HepG2 (cell line): ENCODE measurements around the gene QKI. TPM values are rescaled to one million over a fixed set of nuclear protein-coding genes. Genes with fewer than 3 reads are reported as not detected.

ENCODE experiments used
- ATAC-seq: fragments of 200-7000 bp; cut with Tn5 transposase; 3 replicates; pipeline ENCODE4 v1.9.1; 2020; ENCODE audit warnings: mild to moderate bottlenecking, moderate library complexity
- BruUV-seq: library from RNA; stranded (reverse); fragments of 400-500 nt; replicated peaks from 2 replicates; lab custom pipeline; 2021; lab: Mats Ljungman, UMichigan
- CTCF ChIA-PET: fragments of 300-600 bp; formaldehyde crosslinking; extraction: SDS; loops from one replicate; lab custom pipeline; 2021; ENCODE audit warnings: low total read pairs, inconsistent platforms, low intra/inter-chr PET ratio; lab: Yijun Ruan, JAX
- POLR2A ChIA-PET: fragments of 350-600 bp; sonication (Branson Sonifier 250); formaldehyde crosslinking; loops from one replicate; lab custom pipeline; 2020; ENCODE audit warnings: antibody characterized with exemption, inconsistent platforms; lab: Yijun Ruan, JAX
- DNase-seq: peaks from one replicate; pipeline ENCODE4 v3.0.0-alpha.2; 2015; ENCODE audit warnings: low spot score
- FAIRE-seq: peaks from 3 replicates; lab custom pipeline; 2011; peaks lifted over from hg19 to GRCh38; lab: Jason Lieb, UNC
- H2AFZ ChIP-seq: one replicate; pipeline ENCODE4 v1.6.1; 2011; ENCODE audit warnings: low read length, inconsistent platforms
- H3K27ac ChIP-seq: fragments of 300-600 bp; 3 replicates; pipeline ENCODE4 v1.8.0; 2011; ENCODE audit warnings: mixed run types, mild to moderate bottlenecking, mixed read lengths, low read length, inconsistent platforms; ENCODE audit not compliant: insufficient read depth; ENCODE audit errors: extremely low read length
- H3K27me3 ChIP-seq, 2 experiments: fragments of 200-600 bp in 1 of 2; 2 replicates in 1 of 2; 3 replicates in 1 of 2; pipeline versions ENCODE4 v1.6.0 to v1.8.0; 2011; ENCODE audit warnings: low read length in 2 of 2, mild to moderate bottlenecking in 2 of 2, moderate library complexity in 2 of 2, inconsistent platforms in 1 of 2; ENCODE audit not compliant: insufficient read depth in 2 of 2, control insufficient read depth in 1 of 2
- H3K36me3 ChIP-seq, 2 experiments: fragments of 200-600 bp in 1 of 2; replicated peaks in 1 of 2; 2 replicates in 1 of 2; 3 replicates in 1 of 2; pipeline versions ENCODE4 v1.5.1 to v1.8.0; 2011; ENCODE audit warnings: low read length in 2 of 2, inconsistent platforms in 1 of 2; ENCODE audit not compliant: insufficient read depth in 2 of 2, control insufficient read depth in 1 of 2
- H3K4me1 ChIP-seq: 2 replicates; pipeline ENCODE4 v1.5.1; 2012; ENCODE audit warnings: low read length, inconsistent platforms; ENCODE audit not compliant: insufficient read depth
- H3K4me2 ChIP-seq: 2 replicates; pipeline ENCODE4 v1.6.0; 2011; ENCODE audit warnings: low read depth, low read length, inconsistent platforms
- H3K4me3 ChIP-seq, 3 experiments: fragments of 200-600 bp in 1 of 3; sonication (generic), shearing (Covaris generic) in 1 of 3; replicated peaks in 1 of 3; 2 replicates each; pipeline ENCODE4 v1.5.1; 2011 to 2016; ENCODE audit warnings: low read length in 3 of 3, inconsistent platforms in 2 of 3, low read depth in 2 of 3, mild to moderate bottlenecking in 2 of 3, control low read depth in 1 of 3, mixed read lengths in 1 of 3; ENCODE audit not compliant: insufficient read depth in 1 of 3
- H3K79me2 ChIP-seq: one replicate; pipeline ENCODE4 v1.6.1; 2011; ENCODE audit warnings: low read length, inconsistent platforms; ENCODE audit not compliant: insufficient read depth
- H3K9ac ChIP-seq: 2 replicates; pipeline ENCODE4 v1.6.0; 2011; ENCODE audit warnings: mild to moderate bottlenecking, low read depth, low read length, inconsistent platforms; ENCODE audit not compliant: insufficient read depth
- H3K9me3 ChIP-seq: 2 replicates; pipeline ENCODE4 v1.5.1; 2012; ENCODE audit warnings: mild to moderate bottlenecking, low read length
- H4K20me1 ChIP-seq: 2 replicates; pipeline ENCODE4 v1.6.0; 2011; ENCODE audit warnings: inconsistent platforms, mild to moderate bottlenecking, low read length, moderate library complexity; ENCODE audit not compliant: insufficient read depth
- ASH2L ChIP-seq: fragments of 300-600, 200-600 bp; sonication (generic); IDR thresholded peaks from 2 replicates; pipeline ENCODE4 v1.7.0; 2017; ENCODE audit warnings: low read depth, mild to moderate bottlenecking, moderate library complexity, mixed read lengths, low read length; ENCODE audit not compliant: insufficient read length
- CENPT ChIP-seq: sonication (generic); formaldehyde crosslinking; IDR thresholded peaks from 2 replicates; pipeline ENCODE4 v1.8.0; 2022; ENCODE audit warnings: low read depth, mild to moderate bottlenecking, moderate library complexity, missing genetic modification reagents
- JUNB ChIP-seq: sonication (generic); formaldehyde crosslinking; IDR thresholded peaks from 2 replicates; pipeline ENCODE4 v1.8.0; 2022; ENCODE audit warnings: missing genetic modification reagents, mild to moderate bottlenecking, borderline replicate concordance
- ZFP1 ChIP-seq: IDR thresholded peaks from 2 replicates; pipeline ENCODE4 v1.6.1; 2016
- ZNF101 ChIP-seq: sonication (generic); formaldehyde crosslinking; IDR thresholded peaks from 2 replicates; pipeline ENCODE4 v1.4.0; 2020; ENCODE audit warnings: mild to moderate bottlenecking, low read depth, missing genetic modification reagents, borderline replicate concordance
- ZNF143 ChIP-seq: sonication (generic); formaldehyde crosslinking; IDR thresholded peaks from 2 replicates; pipeline ENCODE4 v1.4.0; 2020; ENCODE audit warnings: missing genetic modification reagents
- ZNF235 ChIP-seq: sonication (generic); formaldehyde crosslinking; IDR thresholded peaks from 2 replicates; pipeline ENCODE4 v1.8.1; 2023; ENCODE audit warnings: mild to moderate bottlenecking, missing genetic modification reagents, borderline replicate concordance
- ZNF550 ChIP-seq: sonication (generic); formaldehyde crosslinking; IDR thresholded peaks from 2 replicates; pipeline ENCODE4 v1.4.0; 2020; ENCODE audit warnings: mild to moderate bottlenecking, missing genetic modification reagents, borderline replicate concordance
- ZNF552 ChIP-seq: sonication (generic); formaldehyde crosslinking; IDR thresholded peaks from 2 replicates; pipeline ENCODE4 v1.9.0; 2022; ENCODE audit warnings: missing genetic modification reagents, mild to moderate bottlenecking, borderline replicate concordance
- ZNF749 ChIP-seq: sonication (generic); formaldehyde crosslinking; IDR thresholded peaks from 2 replicates; pipeline ENCODE4 v1.8.0; 2022; ENCODE audit warnings: mild to moderate bottlenecking, missing genetic modification reagents, moderate library complexity, borderline replicate concordance
- ZNF775 ChIP-seq: sonication (generic); formaldehyde crosslinking; IDR thresholded peaks from 2 replicates; pipeline ENCODE4 v1.4.0; 2020; ENCODE audit warnings: missing genetic modification reagents, mild to moderate bottlenecking, moderate library complexity, borderline replicate concordance
- WGBS: methylation state at CpG from one replicate; pipeline ENCODE4 v1.1.6; 2017; ENCODE audit warnings: low lambda C conversion rate; 5-methylcytosine and 5-hydroxymethylcytosine counted together
- in situ Hi-C: cut with HindIII; loops from 2 replicates; pipeline ENCODE4 v1.10.0; 2017; ENCODE audit warnings: low pct_unique_long_range_greater_than_20kb; ENCODE audit not compliant: extremely low pct_ligation_motif_present
- intact Hi-C: fragments of 100-400 bp; cut with micrococcal nuclease; formaldehyde crosslinking; loops from one replicate; pipeline ENCODE4 v1.10.0; 2022; ENCODE audit not compliant: unreplicated experiment
- polyA plus RNA-seq, 8 experiments: library from polyadenylated mRNA; depleted of rRNA in 3 of 8; stranded (reverse) in 7 of 8; unstranded in 1 of 8; fragments of >200 nt; fragmentation: Illumina TruSeq in 4 of 8; extraction: Trizol in 4 of 8; gene quantifications; 2 replicates each; pipeline versions ENCODE4 v1.2.1 to v1.2.3, GENCODE V29; 2011 to 2016; ENCODE audit warnings: low read depth in 4 of 8, missing spikeins in 1 of 8, mixed read lengths in 1 of 8; ENCODE audit not compliant: insufficient read depth in 1 of 8
- total RNA-seq, 5 experiments: library from RNA; depleted of rRNA; stranded (reverse); fragments of >200 nt; fragmentation: Illumina TruSeq; extraction: Trizol; gene quantifications; 2 replicates each; pipeline ENCODE4 v1.2.3, GENCODE V29; 2016; ENCODE audit warnings: low read depth in 1 of 5
- TF ChIP-seq, protein P1 (sequence below), 2 experiments: sonication (generic) in 1 of 2; formaldehyde crosslinking in 1 of 2; IDR thresholded peaks; 2 replicates each; pipeline versions ENCODE4 v1.6.1 to v1.9.0; 2014 to 2022; ENCODE audit warnings: antibody characterized with exemption in 1 of 2, borderline replicate concordance in 1 of 2, inconsistent platforms in 1 of 2, low read depth in 1 of 2, missing genetic modification reagents in 1 of 2

Gene QKI
- total and polyA plus RNA-seq, 2 of the 13 experiments (the other 11 are each of a cell fraction or from before 2014, with no cell fraction given), result 136 to 137 TPM

DNA sequence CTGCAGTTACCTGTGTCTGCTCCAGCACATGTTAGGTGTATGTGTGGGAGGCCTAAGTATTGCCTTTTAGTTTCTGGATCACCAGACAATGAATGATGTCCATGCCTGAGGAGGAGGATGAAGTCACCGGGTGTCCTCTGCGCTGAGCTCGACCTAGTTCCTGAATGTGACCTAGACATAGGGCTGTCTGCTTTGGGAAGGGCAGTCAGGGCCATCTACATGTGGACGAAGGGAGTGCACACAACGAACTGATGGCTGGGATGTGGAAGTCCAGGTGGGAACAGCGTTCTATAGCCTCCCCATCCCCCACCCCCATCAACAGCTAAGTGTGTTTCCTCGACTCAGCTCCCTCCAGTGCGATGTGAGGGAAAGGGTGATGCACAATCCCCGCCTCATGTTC lies 186.3 kb downstream of the QKI start (continued):
- TF ChIP-seq, protein P1, sequence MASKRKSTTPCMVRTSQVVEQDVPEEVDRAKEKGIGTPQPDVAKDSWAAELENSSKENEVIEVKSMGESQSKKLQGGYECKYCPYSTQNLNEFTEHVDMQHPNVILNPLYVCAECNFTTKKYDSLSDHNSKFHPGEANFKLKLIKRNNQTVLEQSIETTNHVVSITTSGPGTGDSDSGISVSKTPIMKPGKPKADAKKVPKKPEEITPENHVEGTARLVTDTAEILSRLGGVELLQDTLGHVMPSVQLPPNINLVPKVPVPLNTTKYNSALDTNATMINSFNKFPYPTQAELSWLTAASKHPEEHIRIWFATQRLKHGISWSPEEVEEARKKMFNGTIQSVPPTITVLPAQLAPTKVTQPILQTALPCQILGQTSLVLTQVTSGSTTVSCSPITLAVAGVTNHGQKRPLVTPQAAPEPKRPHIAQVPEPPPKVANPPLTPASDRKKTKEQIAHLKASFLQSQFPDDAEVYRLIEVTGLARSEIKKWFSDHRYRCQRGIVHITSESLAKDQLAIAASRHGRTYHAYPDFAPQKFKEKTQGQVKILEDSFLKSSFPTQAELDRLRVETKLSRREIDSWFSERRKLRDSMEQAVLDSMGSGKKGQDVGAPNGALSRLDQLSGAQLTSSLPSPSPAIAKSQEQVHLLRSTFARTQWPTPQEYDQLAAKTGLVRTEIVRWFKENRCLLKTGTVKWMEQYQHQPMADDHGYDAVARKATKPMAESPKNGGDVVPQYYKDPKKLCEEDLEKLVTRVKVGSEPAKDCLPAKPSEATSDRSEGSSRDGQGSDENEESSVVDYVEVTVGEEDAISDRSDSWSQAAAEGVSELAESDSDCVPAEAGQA (IDR thresholded peaks at IDR 0.05; ENCODE audit: low read depth), result no peak
- TF ChIP-seq, protein P1 (CRISPR knock-in tag; IDR thresholded peaks at IDR 0.05; ENCODE audit: borderline replicate concordance), result no peak
- no peak for TF ChIP-seq ZNF775 (CRISPR knock-in tag)
- TF ChIP-seq ZNF235 (CRISPR knock-in tag), result no peak
- TF ChIP-seq ASH2L, result no peak
- TF ChIP-seq ZFP1 (CRISPR knock-in tag), result no peak

DNA sequence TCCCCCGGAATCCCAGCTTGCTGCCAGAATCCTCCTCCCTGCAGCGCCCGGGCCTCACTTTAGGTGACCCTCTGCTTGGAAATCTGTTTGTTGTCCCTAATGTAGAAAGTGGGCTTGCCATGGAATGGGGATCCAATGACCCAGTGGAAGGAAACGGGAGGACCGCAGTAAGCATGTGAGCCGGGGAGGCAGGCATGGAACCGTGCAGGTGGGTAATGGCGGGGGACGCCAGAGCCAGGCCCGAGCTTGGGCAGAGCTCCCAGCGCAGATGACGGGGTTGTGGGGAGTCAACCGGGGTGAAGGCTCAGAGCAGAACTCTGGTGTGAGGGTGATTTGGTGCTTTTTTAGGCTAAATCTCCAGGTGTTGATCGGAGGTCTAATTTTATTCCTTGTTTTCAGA lies 188.3 kb downstream of the QKI start:
- Histone ChIP-seq H3K27me3 (0 out of 5 replicates have a peak, but pooled peaks cover 0 to 4% of the 10 kb centered on the region in 2 experiments), H2AFZ (no peak overlapping the region), H3K79me2 (no peaks in the 10 kb centered on the region), H4K20me1 (no peaks in the 10 kb centered on the region), H3K9ac (no peak overlapping the region), H3K4me2 (no peak overlapping the region), H3K36me3 (no peaks in the 10 kb centered on the region), H3K4me1 (no peaks in the 10 kb centered on the region), H3K4me3 (no peak overlapping the region), H3K9me3 (no peaks in the 10 kb centered on the region), H3K27ac (no peak overlapping the region)
- 71% methylated on average over 14 of the region's 14 CpGs for WGBS
- ATAC-seq, result no peak
- no peak for FAIRE-seq
- POLR2A ChIA-PET, result no interaction called here
- no peak for DNase-seq
- BruUV-seq, result no TSS peak
- intact Hi-C loops, result no loop called here
- in situ Hi-C loops, result no loop called here
- TF ChIP-seq ZNF552 (CRISPR knock-in tag), result no peak
- TF ChIP-seq CENPT, result no peak
- no peak for TF ChIP-seq ZNF143 (CRISPR knock-in tag)
- no peak for TF ChIP-seq ZNF101 (CRISPR knock-in tag)
- no peak for TF ChIP-seq ZNF749 (CRISPR knock-in tag)
- TF ChIP-seq ZNF550 (CRISPR knock-in tag), result no peak
- no peak for TF ChIP-seq JUNB
- CTCF ChIA-PET, result no interaction called here
